Bronchial epithelial cell (primary cell): ENCODE results near the gene MYO5A. TPM values are rescaled to one million over a fixed set of nuclear protein-coding genes. Genes with fewer than 3 reads are reported as not detected.
"Not testable (repeated sequence)": the region's sequence is repeated elsewhere in the genome, so short reads cannot be mapped to it uniquely, and the experiment has no call there.

Experiments used
- DNase-seq: peaks from one replicate; pipeline ENCODE4 v3.0.0-alpha.2; 2010; ENCODE audit warnings: low read depth
- FAIRE-seq: peaks from 2 replicates; lab custom pipeline; 2011; peaks lifted over from hg19 to GRCh38; lab: Jason Lieb, UNC
- H3K27me3 ChIP-seq: 2 replicates; pipeline ENCODE4 v1.5.1; 2011; ENCODE audit warnings: low read length; ENCODE audit not compliant: control insufficient read depth, insufficient read depth
- H3K36me3 ChIP-seq: 2 replicates; pipeline ENCODE4 v1.5.1; 2011; ENCODE audit warnings: low read length; ENCODE audit not compliant: control insufficient read depth, insufficient read depth
- H3K4me3 ChIP-seq: 2 replicates; pipeline ENCODE4 v1.5.1; 2011; ENCODE audit warnings: mild to moderate bottlenecking, low read depth, low read length, control low read depth
- total RNA-seq: library from RNA; depleted of rRNA; stranded (reverse); fragments of >200 nt; gene quantifications from 2 replicates; pipeline ENCODE4 v1.2.1, GENCODE V29; 2014
- TF ChIP-seq, protein P1 (sequence below): IDR thresholded peaks from 2 replicates; pipeline ENCODE4 v1.5.1; 2011; ENCODE audit warnings: mild to moderate bottlenecking, moderate library complexity, low read length, control low read depth, inconsistent platforms; ENCODE audit not compliant: insufficient read depth, severe bottlenecking

MYO5A gene
- total RNA-seq, 1 donor from 2014 or later = 29.5 TPM

DNA sequence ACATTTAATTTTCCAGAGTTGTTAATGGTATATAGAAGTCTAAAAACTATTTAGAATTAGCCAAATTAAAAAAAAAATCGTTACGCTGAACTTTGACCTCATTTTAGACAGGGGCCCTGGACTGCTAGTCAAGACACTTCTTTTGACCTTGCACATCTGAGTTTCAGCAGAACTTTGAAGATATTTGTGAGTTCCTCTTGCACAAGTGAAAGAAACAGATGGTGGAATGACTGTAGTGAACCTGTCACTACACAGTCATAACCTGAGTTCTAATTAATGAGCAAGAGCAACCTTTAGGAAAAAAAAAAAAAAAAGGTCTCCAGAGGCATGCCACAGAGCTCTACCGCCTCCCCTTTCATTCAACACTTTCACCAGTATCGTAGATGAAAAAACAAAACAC lies 238.4 kb downstream of the MYO5A start:
- TF ChIP-seq, protein P1, sequence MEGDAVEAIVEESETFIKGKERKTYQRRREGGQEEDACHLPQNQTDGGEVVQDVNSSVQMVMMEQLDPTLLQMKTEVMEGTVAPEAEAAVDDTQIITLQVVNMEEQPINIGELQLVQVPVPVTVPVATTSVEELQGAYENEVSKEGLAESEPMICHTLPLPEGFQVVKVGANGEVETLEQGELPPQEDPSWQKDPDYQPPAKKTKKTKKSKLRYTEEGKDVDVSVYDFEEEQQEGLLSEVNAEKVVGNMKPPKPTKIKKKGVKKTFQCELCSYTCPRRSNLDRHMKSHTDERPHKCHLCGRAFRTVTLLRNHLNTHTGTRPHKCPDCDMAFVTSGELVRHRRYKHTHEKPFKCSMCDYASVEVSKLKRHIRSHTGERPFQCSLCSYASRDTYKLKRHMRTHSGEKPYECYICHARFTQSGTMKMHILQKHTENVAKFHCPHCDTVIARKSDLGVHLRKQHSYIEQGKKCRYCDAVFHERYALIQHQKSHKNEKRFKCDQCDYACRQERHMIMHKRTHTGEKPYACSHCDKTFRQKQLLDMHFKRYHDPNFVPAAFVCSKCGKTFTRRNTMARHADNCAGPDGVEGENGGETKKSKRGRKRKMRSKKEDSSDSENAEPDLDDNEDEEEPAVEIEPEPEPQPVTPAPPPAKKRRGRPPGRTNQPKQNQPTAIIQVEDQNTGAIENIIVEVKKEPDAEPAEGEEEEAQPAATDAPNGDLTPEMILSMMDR = no peak
- DNase-seq (peak; percentile 52), FAIRE-seq (no peak)
- Histone ChIP-seq H3K36me3 (no peaks in the 10 kb centered on the region), H3K27me3 (no peaks in the 10 kb centered on the region), H3K4me3 (no peak overlapping the region)

DNA sequence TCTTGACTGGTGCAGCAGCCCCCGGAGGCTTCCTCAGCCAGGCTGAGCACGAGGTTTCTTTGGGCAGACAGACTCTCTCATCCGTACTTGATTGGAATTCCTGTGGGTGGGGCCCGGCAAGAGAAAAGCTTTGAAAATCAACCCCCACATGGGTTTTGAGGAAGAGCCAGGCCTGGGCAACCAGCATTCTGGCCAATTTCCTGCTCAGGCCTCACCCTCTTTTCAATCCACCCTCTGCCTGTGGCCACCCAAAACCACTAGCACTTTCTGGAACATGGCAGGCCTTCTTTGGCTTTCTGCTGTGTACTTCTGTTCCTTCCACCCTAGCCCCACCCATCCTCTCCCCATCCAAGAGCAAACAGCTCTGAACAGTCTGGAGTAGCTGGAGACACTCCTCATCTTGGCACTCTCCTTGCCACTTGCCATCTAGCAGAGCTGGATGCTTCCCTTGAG lies 239.0 kb downstream of the MYO5A start:
- Histone ChIP-seq H3K27me3 (no peaks in the 10 kb centered on the region), H3K36me3 (no peaks in the 10 kb centered on the region), H3K4me3 (no peak overlapping the region)
- no peak for FAIRE-seq
- peak; percentile 62 for DNase-seq
- TF ChIP-seq, protein P1 = no peak

DNA sequence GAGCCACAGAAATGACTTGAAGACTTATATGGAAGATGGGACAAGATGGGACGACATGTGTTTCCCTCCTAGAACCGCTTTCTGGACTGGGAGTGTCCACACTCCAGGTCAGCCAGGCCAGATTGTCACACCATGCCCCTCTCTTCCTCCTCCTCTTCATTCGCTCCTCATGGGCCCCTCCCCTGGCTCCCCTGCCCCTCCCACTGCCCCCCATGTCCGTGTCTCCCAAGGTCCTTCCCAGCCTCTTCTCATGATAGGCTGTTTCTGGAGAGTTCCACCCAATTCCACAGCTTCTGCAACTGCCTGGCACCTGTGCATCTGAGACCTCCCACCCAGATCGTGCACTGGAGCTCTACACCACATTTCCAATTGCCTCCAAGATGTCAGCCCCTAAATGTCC lies 239.7 kb downstream of the MYO5A start:
- DNase-seq (no peak), FAIRE-seq (no peak)

DNA sequence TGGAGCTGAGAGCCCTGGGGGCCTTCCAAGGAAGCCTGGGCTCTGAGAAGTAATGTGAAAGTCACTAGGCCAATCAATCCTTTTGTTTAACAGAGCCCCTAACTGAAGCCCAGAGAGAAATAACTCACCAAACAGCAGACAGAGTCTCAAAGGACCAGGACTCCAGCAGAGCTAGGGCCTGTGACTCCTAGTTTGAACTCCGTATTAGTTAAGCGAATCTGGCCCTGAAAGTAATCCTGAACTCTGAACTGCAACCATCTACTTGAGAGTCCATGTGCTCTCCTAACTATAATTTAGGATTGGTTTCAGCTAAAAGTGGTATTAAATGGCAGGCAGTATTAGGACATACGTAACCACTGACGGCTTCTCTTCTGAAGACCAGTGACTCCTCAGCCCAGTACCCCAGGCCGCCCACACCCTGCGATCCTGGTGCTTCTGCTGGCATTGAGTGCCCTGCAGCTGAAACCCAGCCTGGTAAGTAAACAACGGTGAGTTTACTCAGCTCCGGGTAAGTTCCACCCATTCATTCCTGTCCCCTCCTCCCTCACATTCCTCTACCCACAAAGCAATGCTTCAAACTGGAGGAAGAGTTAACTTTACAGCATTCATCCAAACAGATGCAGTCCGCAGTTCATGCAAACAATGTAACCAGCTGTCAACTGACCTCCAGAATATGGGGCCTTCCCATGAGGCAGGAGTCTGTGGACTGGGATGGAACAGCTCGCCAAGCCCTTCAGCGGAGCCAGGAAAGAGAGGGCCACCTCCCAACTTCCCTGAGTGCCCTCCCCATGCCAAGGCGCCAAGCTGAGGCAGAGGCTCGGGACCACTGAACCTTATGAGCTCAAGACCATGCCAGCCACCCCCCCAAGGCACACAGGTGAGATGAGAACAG lies 240.4 kb downstream of the MYO5A start:
- Histone ChIP-seq H3K27me3 (no peaks in the 10 kb centered on the region), H3K4me3 (peak overlapping the region; percentile 2), H3K36me3 (no peaks in the 10 kb centered on the region)
- FAIRE-seq (peak; percentile 98), DNase-seq (peak; percentile 98)
- TF ChIP-seq, protein P1 = no peak

More for the DNA sequence above, 239.7 kb downstream of the MYO5A start:
- TF ChIP-seq, protein P1 = no peak
- Histone ChIP-seq H3K4me3 (no peak overlapping the region), H3K27me3 (no peaks in the 10 kb centered on the region), H3K36me3 (no peaks in the 10 kb centered on the region)

DNA sequence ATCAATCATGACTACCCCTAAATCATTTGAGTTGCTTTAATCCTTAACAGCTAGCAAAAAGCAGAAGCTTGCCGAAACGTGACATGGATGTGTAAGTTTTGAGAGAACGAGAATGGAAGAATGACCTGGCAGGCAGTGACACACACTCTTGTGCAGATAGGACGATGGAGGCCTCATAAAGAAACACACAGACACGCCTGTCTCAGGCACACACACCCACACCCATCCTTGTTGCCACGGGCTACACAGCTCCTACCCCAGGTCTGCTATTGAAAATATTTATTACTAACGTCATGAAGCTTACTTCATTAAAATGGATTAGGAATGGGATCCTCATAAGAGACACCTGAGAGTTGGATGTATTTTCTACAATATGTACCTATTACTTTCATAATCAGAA lies 241.6 kb downstream of the MYO5A start:
- FAIRE-seq (no peak), DNase-seq (peak; percentile 88)
- Histone ChIP-seq H3K27me3 (no peaks in the 10 kb centered on the region), H3K4me3 (no peak overlapping the region), H3K36me3 (no peaks in the 10 kb centered on the region)
- TF ChIP-seq, protein P1 = no peak

DNA sequence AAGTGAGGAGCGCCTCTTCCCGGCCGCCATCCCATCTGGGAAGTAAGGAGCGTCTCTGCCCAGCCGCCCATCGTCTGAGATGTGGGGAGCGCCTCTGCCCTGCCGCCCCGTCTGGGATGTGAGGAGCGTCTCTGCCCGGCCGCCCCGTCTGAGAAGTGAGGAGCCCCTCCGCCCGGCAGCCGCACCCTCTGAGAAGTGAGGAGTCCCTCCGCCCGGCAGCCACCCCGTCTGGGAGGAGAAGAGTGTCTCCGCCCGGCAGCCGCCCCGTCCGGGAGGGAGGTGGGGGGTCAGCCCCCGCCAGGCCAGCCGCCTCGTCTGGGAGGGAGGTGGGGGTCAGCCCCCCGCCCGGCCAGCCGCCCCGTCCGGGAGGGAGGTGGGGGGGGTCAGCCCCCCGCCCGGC lies 242.7 kb downstream of the MYO5A start:
- not testable (repeated sequence) for DNase-seq, H3K27me3 ChIP-seq, H3K36me3 ChIP-seq, H3K4me3 ChIP-seq, FAIRE-seq
